ENCODE measurements around the gene CEP89.
"Not testable (repeated sequence)": the region's sequence is repeated elsewhere in the genome, so short reads cannot be mapped to it uniquely, and the experiment has no call there.

CEP89 gene

DNA sequence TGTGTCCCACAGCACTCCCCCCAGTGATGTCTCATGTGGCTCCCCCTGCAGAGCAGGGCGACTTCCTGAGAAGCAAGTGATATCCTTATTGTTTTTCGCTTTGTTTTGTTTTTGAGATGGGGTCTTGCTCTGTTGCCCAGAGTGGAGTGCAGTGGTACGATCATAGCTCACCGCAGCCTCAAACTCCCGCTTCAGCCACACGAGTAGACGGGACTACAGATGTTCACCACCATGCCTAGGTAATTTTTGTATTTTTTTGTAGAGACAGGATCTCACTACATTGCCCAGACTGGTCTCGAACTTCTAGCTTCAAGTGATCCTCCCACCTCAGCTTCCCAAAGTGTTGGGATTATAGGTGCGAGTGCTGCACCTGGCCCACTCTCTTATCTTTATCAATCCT lies 5.0 kb downstream of the CEP89 start:
- DNase-seq, result no peak

DNA sequence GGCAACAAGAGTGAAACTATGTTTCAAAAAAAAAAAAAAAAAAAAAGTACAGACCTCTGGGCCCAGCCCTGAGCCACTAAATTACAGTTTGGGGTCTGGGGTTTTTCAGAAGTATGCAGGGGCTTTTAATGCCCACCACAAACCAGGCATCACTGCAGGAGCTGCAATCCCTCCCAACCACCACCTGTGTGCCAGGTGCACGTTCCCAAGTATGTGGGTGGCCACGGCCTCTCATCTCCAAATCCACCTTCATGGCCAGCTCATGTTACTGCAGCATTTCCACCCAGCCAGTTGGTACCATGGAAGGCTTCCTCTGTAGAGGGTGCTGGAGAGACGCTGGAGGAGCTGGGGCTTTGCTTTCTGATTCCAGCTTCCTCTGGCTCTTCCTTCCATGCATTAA lies 26.5 kb downstream of the CEP89 start:
- no peak for DNase-seq

GRCh38 chr19:32941273-32941672 lies 30.5 kb downstream of the CEP89 start:
- DNase-seq, result not testable (repeated sequence)

DNA sequence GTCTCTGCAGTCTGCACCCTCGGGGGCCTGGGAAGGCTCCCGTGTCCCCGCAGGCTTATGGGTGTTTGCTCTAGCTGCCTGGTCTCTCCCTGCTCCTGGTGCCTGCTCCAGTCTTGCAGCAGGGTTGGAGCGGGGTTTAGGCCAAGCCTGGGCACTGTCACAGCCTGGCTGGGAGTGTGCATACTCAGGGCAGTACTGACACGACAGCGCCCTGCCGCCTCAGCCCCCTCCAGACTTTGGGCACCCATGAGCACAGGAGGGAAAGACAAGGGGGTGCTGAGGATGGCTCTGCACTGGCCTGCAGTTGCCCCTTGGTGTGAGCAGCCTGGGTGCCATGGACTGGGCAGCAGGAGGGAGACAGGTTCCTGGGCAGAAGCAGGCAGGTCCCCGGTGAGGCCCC lies 35.7 kb downstream of the CEP89 start:
- no peak for DNase-seq

- DNase-seq, result no peak
Observed at GRCh38 chr19:32935629-32936028, 36.1 kb downstream of the CEP89 start.

DNA sequence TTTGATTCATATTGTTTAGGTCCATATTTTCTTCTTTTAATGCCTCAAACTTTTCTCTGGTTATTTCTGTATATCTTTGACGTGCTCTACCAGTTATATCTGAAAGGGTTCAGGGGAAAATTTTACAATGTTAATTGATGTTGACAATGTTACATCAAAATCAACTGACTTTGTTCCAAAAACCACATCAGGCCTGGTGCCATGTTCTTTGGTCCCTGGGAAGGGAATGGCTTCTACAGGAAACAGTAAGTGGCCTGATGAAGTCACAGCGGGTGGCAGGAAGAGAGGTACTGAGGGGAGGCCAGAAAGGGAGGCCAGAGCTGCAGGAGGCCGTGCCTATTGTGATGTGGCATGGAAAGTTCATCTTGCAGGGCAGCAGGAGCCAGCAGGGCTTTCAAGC lies 38.2 kb downstream of the CEP89 start:
- DNase-seq, result no peak

- no peak for DNase-seq
Observed at GRCh38 chr19:32930567-32930966, 41.2 kb downstream of the CEP89 start.

DNA sequence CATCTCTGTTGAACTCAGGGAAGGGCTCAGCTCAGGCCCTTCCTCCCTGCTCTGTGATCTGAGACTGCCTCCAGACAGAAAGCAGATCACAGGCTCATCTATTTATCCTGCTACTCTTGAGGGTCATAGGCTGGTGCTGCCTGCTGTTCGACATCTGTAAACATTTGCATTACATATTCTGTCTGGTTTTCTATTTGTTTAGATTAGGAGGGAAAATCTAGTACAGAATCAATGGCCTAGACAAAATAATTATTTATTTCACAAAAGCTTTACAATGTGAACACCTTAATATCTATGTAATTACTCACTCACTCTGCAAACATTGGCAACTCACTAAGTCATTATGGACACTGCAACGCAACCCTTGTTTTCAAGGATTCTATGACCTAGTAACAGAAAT lies 43.0 kb downstream of the CEP89 start:
- no peak for DNase-seq

- DNase-seq, result peak in 1 of 51 donors; percentile 14
Observed at GRCh38 chr19:32924200-32924599, 47.6 kb downstream of the CEP89 start.

GRCh38 chr19:32921624-32922023 lies 50.1 kb downstream of the CEP89 start:
- no peak for DNase-seq

GRCh38 chr19:32919365-32919764 lies 52.4 kb downstream of the CEP89 start:
- DNase-seq, result no peak

GRCh38 chr19:32917616-32917996 lies 54.2 kb downstream of the CEP89 start:
- DNase-seq, result no peak

DNA sequence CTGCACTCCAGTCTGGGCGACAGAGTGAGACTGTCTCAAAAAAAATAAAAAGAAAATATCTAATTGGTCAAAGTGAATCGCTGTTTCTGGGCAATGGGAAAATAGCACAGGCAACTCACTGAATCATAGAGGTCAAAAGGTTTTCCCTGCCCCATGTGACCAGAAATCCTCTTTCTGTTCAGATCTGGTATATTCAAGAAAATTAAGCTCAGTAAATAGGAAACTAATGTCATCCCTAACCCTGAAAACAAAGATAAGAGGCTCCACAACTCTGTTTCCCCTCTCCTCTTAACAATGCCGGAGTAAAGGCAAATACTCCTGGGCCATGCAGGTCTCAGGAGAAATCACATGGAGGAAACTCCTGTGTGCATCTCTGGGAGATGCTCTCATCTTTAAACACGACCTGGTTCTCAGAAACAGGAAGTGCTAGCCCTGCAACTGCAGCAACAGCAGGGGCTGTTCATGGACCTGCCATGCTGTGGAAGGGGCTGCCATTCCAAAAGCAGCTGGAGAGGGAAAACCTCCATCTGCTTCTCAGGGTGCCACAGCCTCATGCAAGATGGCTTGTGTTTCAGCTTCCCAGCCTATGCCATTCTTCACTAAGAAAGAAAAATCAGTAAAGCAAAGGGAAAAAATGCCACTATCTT lies 54.7 kb downstream of the CEP89 start:
- no peak for DNase-seq

- no peak for DNase-seq
Observed at GRCh38 chr19:32914879-32915660, 56.7 kb downstream of the CEP89 start.

DNA sequence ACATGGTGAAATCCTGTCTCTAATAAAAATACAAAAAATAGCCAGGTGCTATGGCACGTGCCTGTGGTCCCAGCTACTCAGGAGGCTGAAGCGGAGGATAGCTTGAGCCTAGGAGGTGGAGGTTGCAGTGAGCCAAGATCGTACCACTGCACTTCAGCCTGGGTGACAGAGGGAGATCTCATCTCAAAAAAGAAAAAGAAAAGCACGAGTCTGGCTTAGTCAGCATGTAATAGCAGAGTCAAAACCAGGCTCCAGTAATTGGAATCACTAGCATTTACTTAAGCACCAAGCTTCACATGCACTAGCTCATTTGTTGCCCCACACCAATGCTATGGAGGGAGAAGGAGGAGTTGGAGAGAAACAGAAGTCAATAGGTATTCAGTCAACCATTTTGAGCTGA lies 60.3 kb downstream of the CEP89 start:
- DNase-seq, result no peak

DNA sequence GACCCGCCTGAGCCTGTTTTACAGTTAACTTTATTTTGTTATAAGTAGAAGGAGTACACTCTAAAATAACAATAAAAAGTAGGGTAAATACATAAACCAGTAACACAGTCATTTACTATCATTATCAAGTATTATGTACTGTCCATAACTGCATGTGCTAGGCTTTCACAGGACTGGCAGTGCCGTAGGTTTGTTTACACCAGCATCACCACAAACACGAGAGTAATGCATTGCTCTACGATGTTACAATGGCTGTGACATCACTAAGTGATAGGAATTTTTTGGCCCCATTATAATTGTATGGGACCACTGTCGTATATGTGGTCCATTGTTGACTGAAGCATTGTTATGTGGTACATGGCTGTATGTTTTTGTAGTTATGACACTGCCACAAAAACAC lies 60.9 kb downstream of the CEP89 start:
- no peak for DNase-seq

DNA sequence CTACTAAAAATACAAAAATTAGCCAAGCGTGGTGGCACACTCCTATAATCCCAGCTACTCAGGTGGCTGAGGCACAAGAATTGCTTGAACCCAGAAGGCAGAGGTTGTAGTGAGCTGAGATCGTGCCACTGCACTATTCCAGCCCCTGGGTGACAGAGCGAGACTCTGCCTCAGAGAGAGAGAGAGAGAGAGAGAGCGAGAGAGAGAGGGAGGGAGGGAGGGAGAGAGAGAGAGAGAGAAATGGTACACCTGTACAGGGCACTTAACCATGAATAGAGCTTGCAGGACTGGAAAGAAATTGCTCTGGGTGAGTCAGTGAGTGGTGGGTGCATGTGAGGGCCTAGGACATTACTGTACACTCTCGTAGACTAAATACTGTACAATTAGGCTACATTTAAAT lies 61.7 kb downstream of the CEP89 start:
- no peak for DNase-seq

GRCh38 chr19:32909257-32909656 lies 62.5 kb downstream of the CEP89 start:
- no peak for DNase-seq

GRCh38 chr19:32908641-32909190 lies 63.0 kb downstream of the CEP89 start:
- DNase-seq, result no peak

- DNase-seq, result no peak
Observed at GRCh38 chr19:32902448-32902847, 69.3 kb downstream of the CEP89 start.

DNA sequence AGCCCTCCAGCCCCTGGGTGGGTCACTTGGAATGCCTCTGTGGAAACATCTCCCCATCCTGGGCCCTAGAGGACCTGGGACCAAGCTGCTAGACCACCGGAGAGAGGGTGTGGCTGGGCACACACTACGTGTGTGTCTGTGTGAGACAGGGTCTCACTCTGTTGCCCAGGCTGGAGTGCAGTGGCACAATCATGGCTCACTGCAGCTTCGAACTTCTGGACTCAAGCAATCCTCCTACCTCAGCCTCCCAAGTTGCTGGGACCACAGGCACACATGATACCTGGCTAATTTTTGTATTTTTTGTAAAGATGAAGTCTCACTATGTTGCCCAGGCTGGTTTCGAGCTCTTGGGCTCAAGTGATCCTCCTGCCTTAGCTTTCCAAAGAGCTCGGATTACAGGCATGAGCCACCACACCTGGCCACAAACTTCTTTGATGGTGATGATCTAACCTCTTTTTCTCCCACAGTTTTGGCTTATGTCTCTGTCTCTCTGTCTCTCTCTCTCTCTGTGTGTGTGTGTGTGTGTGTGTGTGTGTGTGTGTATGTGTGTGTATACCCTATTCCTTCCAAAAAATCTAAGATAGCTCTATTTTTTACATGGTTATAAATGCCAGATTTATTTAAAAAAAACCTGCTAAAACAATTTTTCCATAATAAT lies 70.1 kb downstream of the CEP89 start:
- no peak for DNase-seq

GRCh38 chr19:32896516-32897214 lies 75.1 kb downstream of the CEP89 start:
- no peak for DNase-seq
